ENCODE data around the gene HIPK3.

Gene HIPK3

GRCh38 chr11:33379947-33380346 is 122.8 kb downstream of the HIPK3 start:
- TF ChIP-seq, protein P1, sequence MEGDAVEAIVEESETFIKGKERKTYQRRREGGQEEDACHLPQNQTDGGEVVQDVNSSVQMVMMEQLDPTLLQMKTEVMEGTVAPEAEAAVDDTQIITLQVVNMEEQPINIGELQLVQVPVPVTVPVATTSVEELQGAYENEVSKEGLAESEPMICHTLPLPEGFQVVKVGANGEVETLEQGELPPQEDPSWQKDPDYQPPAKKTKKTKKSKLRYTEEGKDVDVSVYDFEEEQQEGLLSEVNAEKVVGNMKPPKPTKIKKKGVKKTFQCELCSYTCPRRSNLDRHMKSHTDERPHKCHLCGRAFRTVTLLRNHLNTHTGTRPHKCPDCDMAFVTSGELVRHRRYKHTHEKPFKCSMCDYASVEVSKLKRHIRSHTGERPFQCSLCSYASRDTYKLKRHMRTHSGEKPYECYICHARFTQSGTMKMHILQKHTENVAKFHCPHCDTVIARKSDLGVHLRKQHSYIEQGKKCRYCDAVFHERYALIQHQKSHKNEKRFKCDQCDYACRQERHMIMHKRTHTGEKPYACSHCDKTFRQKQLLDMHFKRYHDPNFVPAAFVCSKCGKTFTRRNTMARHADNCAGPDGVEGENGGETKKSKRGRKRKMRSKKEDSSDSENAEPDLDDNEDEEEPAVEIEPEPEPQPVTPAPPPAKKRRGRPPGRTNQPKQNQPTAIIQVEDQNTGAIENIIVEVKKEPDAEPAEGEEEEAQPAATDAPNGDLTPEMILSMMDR (IDR thresholded peaks at IDR 0.05; ENCODE audit: insufficient read depth, low read length) = no peak
- TF ChIP-seq POLR2AphosphoS5 (IDR thresholded peaks at IDR 0.05; ENCODE audit: low read depth) (no peak), SPI1 (IDR thresholded peaks at IDR 0.05; ENCODE audit: borderline replicate concordance, low read depth) (no peak), GABPA (IDR thresholded peaks at IDR 0.05; ENCODE audit: low read depth) (no peak)
- TF ChIP-seq, protein P2, sequence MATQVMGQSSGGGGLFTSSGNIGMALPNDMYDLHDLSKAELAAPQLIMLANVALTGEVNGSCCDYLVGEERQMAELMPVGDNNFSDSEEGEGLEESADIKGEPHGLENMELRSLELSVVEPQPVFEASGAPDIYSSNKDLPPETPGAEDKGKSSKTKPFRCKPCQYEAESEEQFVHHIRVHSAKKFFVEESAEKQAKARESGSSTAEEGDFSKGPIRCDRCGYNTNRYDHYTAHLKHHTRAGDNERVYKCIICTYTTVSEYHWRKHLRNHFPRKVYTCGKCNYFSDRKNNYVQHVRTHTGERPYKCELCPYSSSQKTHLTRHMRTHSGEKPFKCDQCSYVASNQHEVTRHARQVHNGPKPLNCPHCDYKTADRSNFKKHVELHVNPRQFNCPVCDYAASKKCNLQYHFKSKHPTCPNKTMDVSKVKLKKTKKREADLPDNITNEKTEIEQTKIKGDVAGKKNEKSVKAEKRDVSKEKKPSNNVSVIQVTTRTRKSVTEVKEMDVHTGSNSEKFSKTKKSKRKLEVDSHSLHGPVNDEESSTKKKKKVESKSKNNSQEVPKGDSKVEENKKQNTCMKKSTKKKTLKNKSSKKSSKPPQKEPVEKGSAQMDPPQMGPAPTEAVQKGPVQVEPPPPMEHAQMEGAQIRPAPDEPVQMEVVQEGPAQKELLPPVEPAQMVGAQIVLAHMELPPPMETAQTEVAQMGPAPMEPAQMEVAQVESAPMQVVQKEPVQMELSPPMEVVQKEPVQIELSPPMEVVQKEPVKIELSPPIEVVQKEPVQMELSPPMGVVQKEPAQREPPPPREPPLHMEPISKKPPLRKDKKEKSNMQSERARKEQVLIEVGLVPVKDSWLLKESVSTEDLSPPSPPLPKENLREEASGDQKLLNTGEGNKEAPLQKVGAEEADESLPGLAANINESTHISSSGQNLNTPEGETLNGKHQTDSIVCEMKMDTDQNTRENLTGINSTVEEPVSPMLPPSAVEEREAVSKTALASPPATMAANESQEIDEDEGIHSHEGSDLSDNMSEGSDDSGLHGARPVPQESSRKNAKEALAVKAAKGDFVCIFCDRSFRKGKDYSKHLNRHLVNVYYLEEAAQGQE (IDR thresholded peaks at IDR 0.05; ENCODE audit: insufficient replicate concordance, low read depth) = no peak
- H3K4me3 ChIP-seq (replicated peaks; ENCODE audit: insufficient read depth, low read length) = no peak overlapping the region
- H3K27ac ChIP-seq (replicated peaks) = no peak overlapping the region
- DNase-seq (ENCODE audit: low read depth in 1 of 2, low spot score in 1 of 2) = peak in 1 of 2 experiments; percentile 41
- H3K27me3 ChIP-seq (ENCODE audit: insufficient read depth, poor library complexity, severe bottlenecking) = peaks cover 26% of the 10 kb centered on the region

GRCh38 chr11:33383075-33383919 is 126.1 kb downstream of the HIPK3 start:
- H3K4me3 ChIP-seq (replicated peaks; ENCODE audit: insufficient read depth, low read length) = no peak overlapping the region
- DNase-seq (ENCODE audit: low read depth in 1 of 2, low spot score in 1 of 2) = no peak
- TF ChIP-seq POLR2AphosphoS5 (IDR thresholded peaks at IDR 0.05; ENCODE audit: low read depth) = no peak
- peak; percentile 59 for TF ChIP-seq SPI1 (IDR thresholded peaks at IDR 0.05; ENCODE audit: borderline replicate concordance, low read depth)
- no peak overlapping the region for H3K27ac ChIP-seq (replicated peaks)
- H3K27me3 ChIP-seq (ENCODE audit: insufficient read depth, poor library complexity, severe bottlenecking) = peaks cover 3% of the 10 kb centered on the region

GRCh38 chr11:33383920-33384209 is 126.7 kb downstream of the HIPK3 start:
- H3K4me3 ChIP-seq (replicated peaks; ENCODE audit: insufficient read depth, low read length) = no peak overlapping the region
- no peak overlapping the region for H3K27ac ChIP-seq (replicated peaks)
- TF ChIP-seq POLR2AphosphoS5 (IDR thresholded peaks at IDR 0.05; ENCODE audit: low read depth) (no peak), GABPA (IDR thresholded peaks at IDR 0.05; ENCODE audit: low read depth) (no peak), SPI1 (IDR thresholded peaks at IDR 0.05; ENCODE audit: borderline replicate concordance, low read depth) (no peak)
- TF ChIP-seq, protein P2 (IDR thresholded peaks at IDR 0.05; ENCODE audit: insufficient replicate concordance, low read depth) = no peak
- TF ChIP-seq, protein P1 (IDR thresholded peaks at IDR 0.05; ENCODE audit: insufficient read depth, low read length) = no peak
- no peak for DNase-seq (ENCODE audit: low read depth in 1 of 2, low spot score in 1 of 2)
- no peaks in the 10 kb centered on the region for H3K27me3 ChIP-seq (ENCODE audit: insufficient read depth, poor library complexity, severe bottlenecking)

DNA sequence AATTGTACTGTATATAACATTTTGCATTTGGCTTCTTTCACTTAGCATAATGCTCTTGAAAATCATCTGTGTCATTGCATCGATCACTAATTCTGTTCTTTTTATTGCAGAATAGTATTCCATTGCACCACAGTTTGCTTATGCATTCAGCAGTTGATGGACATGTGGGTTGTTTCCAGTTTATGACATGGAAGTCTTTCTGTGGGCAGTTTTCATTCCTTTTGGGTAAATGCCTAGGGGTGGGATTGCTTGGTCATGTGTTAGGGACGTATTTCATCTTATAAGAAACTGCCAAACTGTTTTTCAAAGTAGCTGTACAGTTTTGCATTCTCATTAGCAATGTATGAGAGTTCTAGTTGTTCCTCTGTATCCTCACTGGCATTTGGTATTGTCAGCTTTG is 127.0 kb downstream of the HIPK3 start:
- Histone ChIP-seq H3K4me3 (replicated peaks; ENCODE audit: insufficient read depth, low read length) (no peak overlapping the region), H3K27me3 (ENCODE audit: insufficient read depth, poor library complexity, severe bottlenecking) (no peaks in the 10 kb centered on the region), H3K27ac (replicated peaks) (no peak overlapping the region)
- TF ChIP-seq POLR2AphosphoS5 (IDR thresholded peaks at IDR 0.05; ENCODE audit: low read depth) = no peak
- no peak for TF ChIP-seq GABPA (IDR thresholded peaks at IDR 0.05; ENCODE audit: low read depth)
- TF ChIP-seq, protein P1 (IDR thresholded peaks at IDR 0.05; ENCODE audit: insufficient read depth, low read length) = no peak
- no peak for DNase-seq (ENCODE audit: low read depth in 1 of 2, low spot score in 1 of 2)
